Smooth muscle cell (in vitro differentiated cells): Measurements from ENCODE around the gene ICOS. TPM values are rescaled to one million over a fixed set of nuclear protein-coding genes. Genes with fewer than 3 reads are reported as not detected.

Source experiments
- DNase-seq: peaks from one replicate; lab custom pipeline; 2025; ENCODE audit not compliant: unreplicated experiment; lab: John Stamatoyannopoulos, UW
- H2AFZ ChIP-seq: fragments of 200-600 bp; sonication (generic); 2 replicates; pipeline ENCODE4 v1.6.0; 2016; ENCODE audit warnings: antibody characterized with exemption, low read depth, mild to moderate bottlenecking
- H3F3A ChIP-seq: fragments of 200-600 bp; sonication (generic); 2 replicates; pipeline ENCODE4 v1.6.0; 2017; ENCODE audit warnings: antibody characterized with exemption, low read depth
- H3K27ac ChIP-seq: fragments of 200-600 bp; sonication (generic); 2 replicates; pipeline ENCODE4 v1.5.1; 2016; ENCODE audit warnings: low read depth, mild to moderate bottlenecking
- H3K27me3 ChIP-seq: fragments of 200-600 bp; sonication (generic); 2 replicates; pipeline ENCODE4 v1.6.1; 2016; ENCODE audit warnings: low read depth, mild to moderate bottlenecking
- H3K36me3 ChIP-seq: fragments of 200-600 bp; sonication (generic); 2 replicates; pipeline ENCODE4 v1.5.1; 2016; ENCODE audit warnings: low read depth
- H3K4me1 ChIP-seq: fragments of 200-600 bp; sonication (generic); 2 replicates; pipeline ENCODE4 v1.5.1; 2016; ENCODE audit warnings: low read depth
- H3K4me2 ChIP-seq: fragments of 200-600 bp; sonication (generic); 2 replicates; pipeline ENCODE4 v1.6.0; 2016; ENCODE audit warnings: mild to moderate bottlenecking
- H3K4me3 ChIP-seq: fragments of 200-600 bp; sonication (generic); 2 replicates; pipeline ENCODE4 v1.5.1; 2016; ENCODE audit warnings: mild to moderate bottlenecking
- H3K79me2 ChIP-seq: fragments of 200-600 bp; sonication (generic); 2 replicates; pipeline ENCODE4 v1.6.0; 2016; ENCODE audit warnings: low read depth, mild to moderate bottlenecking
- H3K9ac ChIP-seq: fragments of 200-600 bp; sonication (generic); 2 replicates; pipeline ENCODE4 v1.6.0; 2016; ENCODE audit warnings: low read depth
- H3K9me3 ChIP-seq: fragments of 200-600 bp; sonication (generic); replicated peaks from 2 replicates; pipeline ENCODE4 v1.5.1; 2016; ENCODE audit warnings: low read depth
- H4K20me1 ChIP-seq: fragments of 200-600 bp; sonication (generic); 2 replicates; pipeline ENCODE4 v1.6.0; 2016; ENCODE audit warnings: low read depth
- CTCF ChIP-seq: fragments of 200-600 bp; sonication (generic); IDR thresholded peaks from 2 replicates; pipeline ENCODE4 v1.5.1; 2017; ENCODE audit warnings: borderline replicate concordance, mild to moderate bottlenecking, antibody characterized with exemption; ENCODE audit not compliant: insufficient read depth, poor library complexity, severe bottlenecking
- WGBS: methylation state at CpG from one replicate; pipeline ENCODE4 v1.1.7; 2016; ENCODE audit warnings: low lambda C conversion rate; 5-methylcytosine and 5-hydroxymethylcytosine counted together
- polyA plus RNA-seq: library from polyadenylated mRNA; unstranded; fragments of >200 nt; fragmentation: Nextera tagmentation; extraction: Ambion mirVana; gene quantifications from 2 replicates; pipeline ENCODE4 v1.2.1, GENCODE V29; 2016
- total RNA-seq: library from RNA; depleted of rRNA; stranded (reverse); fragments of >200 nt; gene quantifications from 2 replicates; pipeline ENCODE4 v1.2.3, GENCODE V29; 2014

ICOS gene
- total RNA-seq (not detected in 2 replicates), polyA plus RNA-seq (not detected in 2 replicates)

- TF ChIP-seq CTCF = no peak
- no peak for DNase-seq
- Histone ChIP-seq H3K9ac (no peak within 1 kb of the TSS), H3K4me1 (no peaks in the 10 kb centered on the region), H3K27me3 (no peaks in the 10 kb centered on the region), H3K36me3 (no peaks in the 10 kb centered on the region), H4K20me1 (no peaks in the 10 kb centered on the region), H3K4me2 (no peak within 1 kb of the TSS), H3K79me2 (no peaks in the 10 kb centered on the region), H3K9me3 (no peaks in the 10 kb centered on the region), H3F3A (no peaks in the 10 kb centered on the region), H3K4me3 (no peak within 1 kb of the TSS), H3K27ac (no peak within 1 kb of the TSS), H2AFZ (no peak within 1 kb of the TSS)
- WGBS = 85% methylated on average over 5 of the region's 5 CpGs
Measured at GRCh38 chr2:203936535-203936934, at the start of gene ICOS. Gene ICOS, plus strand, starts transcription at chr2:203936763. Its CDS starts 52 bp downstream, at chr2:203936815.

- DNase-seq = no peak
- H4K20me1 ChIP-seq = no peaks in the 10 kb centered on the region
- H3K79me2 ChIP-seq = no peaks in the 10 kb centered on the region
- H2AFZ ChIP-seq = no peak overlapping the region
- H3K4me2 ChIP-seq = no peak overlapping the region
- no peaks in the 10 kb centered on the region for H3K9me3 ChIP-seq
- H3K4me1 ChIP-seq = no peaks in the 10 kb centered on the region
- no peaks in the 10 kb centered on the region for H3F3A ChIP-seq
- H3K36me3 ChIP-seq = no peaks in the 10 kb centered on the region
- H3K27me3 ChIP-seq = no peaks in the 10 kb centered on the region
- H3K9ac ChIP-seq = no peak overlapping the region
- H3K27ac ChIP-seq = no peak overlapping the region
- no peak overlapping the region for H3K4me3 ChIP-seq
- no peak for TF ChIP-seq CTCF
Measured at GRCh38 chr2:203887677-203888076, 48.9 kb upstream of the ICOS start.

- no peaks in the 10 kb centered on the region for H3K9me3 ChIP-seq
- no peaks in the 10 kb centered on the region for H3K27me3 ChIP-seq
- H3K4me3 ChIP-seq = no peak overlapping the region
- H3K9ac ChIP-seq = no peak overlapping the region
- no peaks in the 10 kb centered on the region for H3K79me2 ChIP-seq
- H3K27ac ChIP-seq = no peak overlapping the region
- H3K4me2 ChIP-seq = no peak overlapping the region
- no peak overlapping the region for H2AFZ ChIP-seq
- WGBS = 91% methylated on average over 1 of the region's 1 CpG
- no peaks in the 10 kb centered on the region for H3K4me1 ChIP-seq
- no peak for TF ChIP-seq CTCF
- H4K20me1 ChIP-seq = no peaks in the 10 kb centered on the region
- no peaks in the 10 kb centered on the region for H3F3A ChIP-seq
- DNase-seq = no peak
- no peaks in the 10 kb centered on the region for H3K36me3 ChIP-seq
Measured at GRCh38 chr2:203889542-203889941, 47.0 kb upstream of the ICOS start.

- no peaks in the 10 kb centered on the region for H3K79me2 ChIP-seq
- H3K27ac ChIP-seq = no peak overlapping the region
- H3K27me3 ChIP-seq = no peaks in the 10 kb centered on the region
- H3K4me3 ChIP-seq = no peak overlapping the region
- no peak overlapping the region for H2AFZ ChIP-seq
- H3K36me3 ChIP-seq = no peaks in the 10 kb centered on the region
- H4K20me1 ChIP-seq = no peaks in the 10 kb centered on the region
- no peak for TF ChIP-seq CTCF
- H3K9me3 ChIP-seq = no peaks in the 10 kb centered on the region
- WGBS = 94% methylated on average over 1 of the region's 1 CpG
- H3K4me2 ChIP-seq = no peak overlapping the region
- DNase-seq = no peak
- no peak overlapping the region for H3K9ac ChIP-seq
- no peaks in the 10 kb centered on the region for H3F3A ChIP-seq
- H3K4me1 ChIP-seq = no peaks in the 10 kb centered on the region
Measured at GRCh38 chr2:203889944-203890343, 46.6 kb upstream of the ICOS start.
